ENCODE results near the gene RGS2.

- TF ChIP-seq CTCF (IDR thresholded peaks at IDR 0.05): no peak
- no peak for TF ChIP-seq EZH2 (IDR thresholded peaks at IDR 0.05)
These were observed 46.6 kb upstream of the RGS2 start for GRCh38 chr1:192762265-192762664.
